Measurements from ENCODE around the gene ZNF511. TPM values are rescaled to one million over a fixed set of nuclear protein-coding genes. Genes with fewer than 3 reads are reported as not detected.

ZNF511 gene
- total RNA-seq, 2 experiments from 2014 or later = 68.8 to 95.0 TPM

DNA sequence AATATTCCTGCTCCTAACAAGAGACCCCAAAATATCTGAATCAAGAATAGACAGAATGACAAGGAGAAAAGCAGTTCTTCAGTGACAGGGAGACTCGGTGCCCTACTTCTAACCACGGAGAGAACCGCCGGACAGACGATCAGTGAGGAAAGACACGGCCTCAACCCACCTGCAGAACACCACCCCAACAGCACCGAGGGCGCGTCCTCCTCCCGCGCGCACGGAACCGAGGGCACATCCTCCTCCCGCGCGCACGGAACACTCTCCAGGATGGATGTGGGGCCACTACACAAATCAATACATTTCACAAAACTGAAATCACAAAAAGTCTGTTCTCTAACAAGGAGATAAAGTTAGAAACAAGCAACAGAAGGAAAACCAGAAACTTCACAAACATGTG, 22.3 kb upstream of the ZNF511 start:
- Histone ChIP-seq H3K4me2 (ENCODE audit: low read length) (no peak overlapping the region), H2AFZ (ENCODE audit: low read length) (no peak overlapping the region), H3K9me2 (ENCODE audit: insufficient read depth, low read length) (no peaks in the 10 kb centered on the region), H3K4me1 (ENCODE audit: insufficient read depth, low read length, poor library complexity, severe bottlenecking) (no peaks in the 10 kb centered on the region), H3K79me2 (ENCODE audit: insufficient read depth, low read depth, low read length) (no peaks in the 10 kb centered on the region), H3K9me3 (ENCODE audit: low read length) (no peaks in the 10 kb centered on the region), H3K36me3 (ENCODE audit: insufficient read depth, low read length) (peaks cover 77% of the 10 kb centered on the region), H3K4me3 (ENCODE audit: low read depth, low read length, poor library complexity, severe bottlenecking) (no peak overlapping the region), H3K27ac (ENCODE audit: low read depth, low read length, poor library complexity, severe bottlenecking) (no peak overlapping the region), H4K20me1 (ENCODE audit: insufficient read depth, low read length) (no peaks in the 10 kb centered on the region)
- ChIA-PET CTCF (ENCODE audit: unreplicated experiment) (no interaction called here), POLR2A (no interaction called here)
- BruUV-seq (replicated peaks) = TSS peak; percentile 63
- TF ChIP-seq EZH2phosphoT487 (IDR thresholded peaks at IDR 0.05; ENCODE audit: borderline replicate concordance, low read depth, low read length) = no peak
- DNase-seq (ENCODE audit: low spot score) = no peak
- intact Hi-C loops (cut with micrococcal nuclease; ENCODE audit: unreplicated experiment) = no loop called here

DNA sequence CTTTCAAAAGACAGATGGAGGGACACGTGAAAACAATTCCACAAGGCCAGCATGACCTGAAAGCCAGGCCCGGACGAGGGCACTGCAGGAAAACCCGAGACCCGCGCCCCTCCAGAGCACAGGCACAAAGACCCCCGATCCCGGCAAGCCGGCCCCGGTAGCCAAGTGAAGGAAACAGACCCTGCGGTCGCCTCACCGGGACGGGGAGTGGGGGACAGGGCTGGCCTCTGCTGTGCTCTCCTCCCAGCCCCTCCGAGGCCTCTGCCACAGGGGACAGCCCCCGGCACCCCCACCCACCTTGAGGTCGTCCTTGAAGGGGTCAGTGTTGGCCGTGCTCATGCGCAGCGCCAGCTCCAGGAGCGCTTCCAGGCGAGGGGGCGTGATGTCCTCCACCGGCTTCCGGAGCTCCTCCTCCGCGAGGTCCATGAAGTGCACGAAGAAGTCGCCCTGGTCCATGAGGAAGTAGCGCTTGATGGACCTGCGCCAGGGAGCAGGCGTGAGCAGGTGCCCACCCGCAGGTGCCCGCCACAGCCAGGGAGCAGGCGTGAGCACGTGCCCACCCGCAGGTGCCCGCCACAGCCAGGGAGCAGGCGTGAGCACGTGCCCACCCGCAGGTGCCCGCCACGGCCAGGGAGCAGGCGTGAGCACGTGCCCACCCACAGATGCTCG, 20.7 kb upstream of the ZNF511 start:
- Histone ChIP-seq H4K20me1 (ENCODE audit: insufficient read depth, low read length) (no peaks in the 10 kb centered on the region), H3K27ac (ENCODE audit: low read depth, low read length, poor library complexity, severe bottlenecking) (no peak overlapping the region), H2AFZ (ENCODE audit: low read length) (no peak overlapping the region), H3K4me3 (ENCODE audit: low read depth, low read length, poor library complexity, severe bottlenecking) (no peak overlapping the region), H3K36me3 (ENCODE audit: insufficient read depth, low read length) (peaks cover 80% of the 10 kb centered on the region), H3K9me2 (ENCODE audit: insufficient read depth, low read length) (no peaks in the 10 kb centered on the region), H3K79me2 (ENCODE audit: insufficient read depth, low read depth, low read length) (no peaks in the 10 kb centered on the region), H3K4me2 (ENCODE audit: low read length) (no peak overlapping the region), H3K9me3 (ENCODE audit: low read length) (no peaks in the 10 kb centered on the region), H3K4me1 (ENCODE audit: insufficient read depth, low read length, poor library complexity, severe bottlenecking) (no peaks in the 10 kb centered on the region)
- BruUV-seq (replicated peaks) = no TSS peak
- no peak for DNase-seq (ENCODE audit: low spot score)
- POLR2A ChIA-PET = no interaction called here
- CTCF ChIA-PET (ENCODE audit: unreplicated experiment) = no interaction called here
- TF ChIP-seq, protein P1, sequence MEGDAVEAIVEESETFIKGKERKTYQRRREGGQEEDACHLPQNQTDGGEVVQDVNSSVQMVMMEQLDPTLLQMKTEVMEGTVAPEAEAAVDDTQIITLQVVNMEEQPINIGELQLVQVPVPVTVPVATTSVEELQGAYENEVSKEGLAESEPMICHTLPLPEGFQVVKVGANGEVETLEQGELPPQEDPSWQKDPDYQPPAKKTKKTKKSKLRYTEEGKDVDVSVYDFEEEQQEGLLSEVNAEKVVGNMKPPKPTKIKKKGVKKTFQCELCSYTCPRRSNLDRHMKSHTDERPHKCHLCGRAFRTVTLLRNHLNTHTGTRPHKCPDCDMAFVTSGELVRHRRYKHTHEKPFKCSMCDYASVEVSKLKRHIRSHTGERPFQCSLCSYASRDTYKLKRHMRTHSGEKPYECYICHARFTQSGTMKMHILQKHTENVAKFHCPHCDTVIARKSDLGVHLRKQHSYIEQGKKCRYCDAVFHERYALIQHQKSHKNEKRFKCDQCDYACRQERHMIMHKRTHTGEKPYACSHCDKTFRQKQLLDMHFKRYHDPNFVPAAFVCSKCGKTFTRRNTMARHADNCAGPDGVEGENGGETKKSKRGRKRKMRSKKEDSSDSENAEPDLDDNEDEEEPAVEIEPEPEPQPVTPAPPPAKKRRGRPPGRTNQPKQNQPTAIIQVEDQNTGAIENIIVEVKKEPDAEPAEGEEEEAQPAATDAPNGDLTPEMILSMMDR (conservative IDR thresholded peaks at IDR 0.05; ENCODE audit: low read length) = no peak
- TF ChIP-seq EZH2phosphoT487 (IDR thresholded peaks at IDR 0.05; ENCODE audit: borderline replicate concordance, low read depth, low read length) = no peak
- intact Hi-C loops (cut with micrococcal nuclease; ENCODE audit: unreplicated experiment) = no loop called here

DNA sequence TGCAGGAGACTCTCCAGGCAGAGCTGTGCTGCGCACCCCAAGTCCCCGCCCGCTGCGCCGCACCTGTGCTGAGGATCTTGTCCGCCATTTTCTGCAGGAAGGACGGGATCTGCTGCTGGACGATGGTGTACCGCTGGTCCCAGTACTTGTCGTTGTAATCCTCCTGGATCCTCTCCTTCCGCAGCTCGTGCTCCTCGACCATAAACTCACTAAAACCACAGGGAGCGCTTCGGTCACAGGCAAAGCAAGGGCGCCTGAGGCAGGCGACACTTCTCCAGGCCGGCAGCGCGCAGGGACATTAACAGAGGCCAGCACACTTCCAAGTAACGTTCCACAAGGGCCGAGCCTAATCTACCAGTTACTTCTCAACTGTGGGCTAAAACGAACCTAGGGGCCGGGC, 19.0 kb upstream of the ZNF511 start:
- Histone ChIP-seq H3K4me1 (ENCODE audit: insufficient read depth, low read length, poor library complexity, severe bottlenecking) (no peaks in the 10 kb centered on the region), H2AFZ (ENCODE audit: low read length) (no peak overlapping the region), H4K20me1 (ENCODE audit: insufficient read depth, low read length) (no peaks in the 10 kb centered on the region), H3K9me3 (ENCODE audit: low read length) (no peaks in the 10 kb centered on the region), H3K9me2 (ENCODE audit: insufficient read depth, low read length) (no peaks in the 10 kb centered on the region), H3K4me3 (ENCODE audit: low read depth, low read length, poor library complexity, severe bottlenecking) (no peak overlapping the region), H3K27ac (ENCODE audit: low read depth, low read length, poor library complexity, severe bottlenecking) (no peak overlapping the region), H3K36me3 (ENCODE audit: insufficient read depth, low read length) (peaks cover 83% of the 10 kb centered on the region), H3K79me2 (ENCODE audit: insufficient read depth, low read depth, low read length) (no peaks in the 10 kb centered on the region), H3K4me2 (ENCODE audit: low read length) (no peak overlapping the region)
- no peak for DNase-seq (ENCODE audit: low spot score)
- ChIA-PET CTCF (ENCODE audit: unreplicated experiment) (no interaction called here), POLR2A (interaction anchor here (0.7 kb wide), 1 partner anchor 206 kb away, joined by 4 read pairs; no protein-coding TSS in a partner anchor)
- no peak for TF ChIP-seq EZH2phosphoT487 (IDR thresholded peaks at IDR 0.05; ENCODE audit: borderline replicate concordance, low read depth, low read length)
- TF ChIP-seq, protein P1 (conservative IDR thresholded peaks at IDR 0.05; ENCODE audit: low read length) = no peak
- intact Hi-C loops (cut with micrococcal nuclease; ENCODE audit: unreplicated experiment) = no loop called here
- BruUV-seq (replicated peaks) = no TSS peak

All from OCI-LY7 (cell line).